ENCODE data around the gene CCDC172. TPM values are rescaled to one million over a fixed set of nuclear protein-coding genes. Genes with fewer than 3 reads are reported as not detected.

The CCDC172 gene, protein sequence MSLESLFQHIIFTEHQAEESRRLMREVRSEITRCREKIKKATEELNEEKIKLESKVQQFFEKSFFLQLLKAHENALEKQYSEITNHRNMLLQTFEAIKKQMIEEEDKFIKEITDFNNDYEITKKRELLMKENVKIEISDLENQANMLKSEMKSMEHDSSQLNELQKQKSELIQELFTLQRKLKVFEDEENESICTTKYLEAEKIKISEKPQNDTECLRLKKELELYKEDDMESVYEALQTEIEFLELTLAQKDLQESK
- total RNA-seq (2022) = not detected in 2 replicates
- Bru-seq, nascent RNA = not detected
- not detected for BruChase-seq, experiment 1, labeled RNA remaining after a 2-hour chase
- BruChase-seq, experiment 2, labeled RNA remaining after a 6-hour chase = percentile 2 among the genes with signal in this experiment
- long read RNA-seq = 0 reads

DNA sequence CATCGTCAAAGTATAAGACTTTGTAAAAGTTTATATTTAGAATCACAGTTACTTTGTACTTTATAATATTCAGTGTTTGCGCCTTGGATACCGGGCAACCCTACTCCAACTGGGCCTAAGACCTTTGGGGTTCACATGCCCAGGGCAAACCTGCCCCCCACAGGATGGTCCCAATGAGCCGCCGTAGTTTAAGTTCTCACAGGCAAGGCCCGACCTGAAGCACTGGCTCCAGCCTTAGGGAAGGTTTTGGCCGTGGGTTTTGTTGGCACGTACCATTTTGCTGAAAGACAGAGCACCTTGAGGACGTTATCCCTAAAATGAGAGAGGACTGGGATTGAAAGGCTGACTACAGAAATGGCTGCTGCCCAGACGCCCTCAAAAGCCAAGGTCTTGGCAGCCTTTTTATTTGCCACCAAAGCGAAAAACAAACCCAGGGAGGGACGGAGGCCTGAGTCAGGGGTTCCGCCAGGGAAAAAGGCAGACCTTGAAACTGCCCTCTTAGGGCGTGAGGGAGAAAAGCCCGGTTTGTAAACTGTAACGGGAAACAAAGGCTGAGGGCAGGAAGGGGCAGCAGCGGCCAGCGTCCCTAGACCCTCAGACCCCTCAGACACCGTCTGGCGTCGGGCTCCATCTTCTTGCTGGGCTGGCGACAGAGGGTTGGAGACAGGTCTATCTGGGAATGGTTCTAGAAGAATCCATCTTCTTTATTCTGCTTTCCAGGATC, at the start of gene CCDC172:
TSS of gene CCDC172 (plus strand) at position 222 of the 724 bp plus-strand sequence. CDS start 564 bp downstream, outside the sequence.
- H3K4me1 ChIP-seq = no peaks in the 10 kb centered on the region
- DNase-seq = no peak
- ChIA-PET CTCF (no interaction called here), POLR2A (no interaction called here)
- H3K36me3 ChIP-seq (ENCODE audit: control insufficient read depth, insufficient read depth, low read length) = no peaks in the 10 kb centered on the region
- no peaks in the 10 kb centered on the region for H3K9me3 Mint-ChIP-seq (ENCODE audit: unreplicated experiment)
- H3K4me3 Mint-ChIP-seq (ENCODE audit: unreplicated experiment) = no peak within 1 kb of the TSS
- intact Hi-C loops (cut with micrococcal nuclease; ENCODE audit: unreplicated experiment) = no loop called here
- no peaks in the 10 kb centered on the region for H3K4me1 Mint-ChIP-seq (ENCODE audit: low read depth, unreplicated experiment)
- no peaks in the 10 kb centered on the region for H3K27me3 ChIP-seq (replicated peaks; ENCODE audit: control insufficient read depth, insufficient read depth, low read length)
- TF ChIP-seq, protein P1, sequence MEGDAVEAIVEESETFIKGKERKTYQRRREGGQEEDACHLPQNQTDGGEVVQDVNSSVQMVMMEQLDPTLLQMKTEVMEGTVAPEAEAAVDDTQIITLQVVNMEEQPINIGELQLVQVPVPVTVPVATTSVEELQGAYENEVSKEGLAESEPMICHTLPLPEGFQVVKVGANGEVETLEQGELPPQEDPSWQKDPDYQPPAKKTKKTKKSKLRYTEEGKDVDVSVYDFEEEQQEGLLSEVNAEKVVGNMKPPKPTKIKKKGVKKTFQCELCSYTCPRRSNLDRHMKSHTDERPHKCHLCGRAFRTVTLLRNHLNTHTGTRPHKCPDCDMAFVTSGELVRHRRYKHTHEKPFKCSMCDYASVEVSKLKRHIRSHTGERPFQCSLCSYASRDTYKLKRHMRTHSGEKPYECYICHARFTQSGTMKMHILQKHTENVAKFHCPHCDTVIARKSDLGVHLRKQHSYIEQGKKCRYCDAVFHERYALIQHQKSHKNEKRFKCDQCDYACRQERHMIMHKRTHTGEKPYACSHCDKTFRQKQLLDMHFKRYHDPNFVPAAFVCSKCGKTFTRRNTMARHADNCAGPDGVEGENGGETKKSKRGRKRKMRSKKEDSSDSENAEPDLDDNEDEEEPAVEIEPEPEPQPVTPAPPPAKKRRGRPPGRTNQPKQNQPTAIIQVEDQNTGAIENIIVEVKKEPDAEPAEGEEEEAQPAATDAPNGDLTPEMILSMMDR (IDR thresholded peaks at IDR 0.05; ENCODE audit: insufficient read depth in 1 of 2, low read depth in 1 of 2, low read length in 1 of 2, severe bottlenecking in 1 of 2, unreplicated experiment in 1 of 2) = no peak
- no peaks in the 10 kb centered on the region for H3K9me3 ChIP-seq
- no peaks in the 10 kb centered on the region for H3K36me3 Mint-ChIP-seq (ENCODE audit: insufficient read depth, unreplicated experiment)
- no peak within 1 kb of the TSS for H3K4me3 ChIP-seq (ENCODE audit: low read depth, low read length)
- H3K27me3 Mint-ChIP-seq (ENCODE audit: insufficient read depth, unreplicated experiment) = peaks cover 14% of the 10 kb centered on the region
- no peak within 1 kb of the TSS for H3K27ac Mint-ChIP-seq (ENCODE audit: unreplicated experiment)
- BruUV-seq (replicated peaks) = no TSS peak

DNA sequence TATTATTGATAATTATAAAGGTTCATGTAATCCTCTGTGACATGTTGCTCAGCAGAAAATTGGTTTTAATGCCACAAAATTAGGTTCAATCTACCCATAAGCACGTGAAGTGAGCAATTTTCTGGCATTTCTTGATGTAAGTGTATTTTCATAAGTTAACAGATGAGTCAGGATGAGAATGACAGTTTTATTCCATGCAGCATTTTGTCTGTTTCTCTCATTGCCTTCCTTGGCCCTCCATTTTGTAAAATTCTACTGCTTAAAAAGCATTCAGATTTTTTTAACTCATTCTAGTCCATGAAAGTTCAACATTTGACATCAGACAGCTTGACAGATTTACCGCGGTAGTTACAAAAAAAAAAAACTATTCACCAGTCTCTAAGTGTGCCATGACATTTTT, 47.3 kb upstream of the CCDC172 start:
- H3K4me1 ChIP-seq = no peaks in the 10 kb centered on the region
- H3K27me3 ChIP-seq (replicated peaks; ENCODE audit: control insufficient read depth, insufficient read depth, low read length) = no peaks in the 10 kb centered on the region
- ChIA-PET POLR2A (no interaction called here), CTCF (no interaction called here)
- H3K36me3 ChIP-seq (ENCODE audit: control insufficient read depth, insufficient read depth, low read length) = no peaks in the 10 kb centered on the region
- H3K4me1 Mint-ChIP-seq (ENCODE audit: low read depth, unreplicated experiment) = no peaks in the 10 kb centered on the region
- H3K4me3 ChIP-seq (ENCODE audit: low read depth, low read length) = no peak overlapping the region
- intact Hi-C loops (cut with micrococcal nuclease; ENCODE audit: unreplicated experiment) = no loop called here
- no peak overlapping the region for H3K27ac Mint-ChIP-seq (ENCODE audit: unreplicated experiment)
- no peaks in the 10 kb centered on the region; the same call in 1 of the 2 replicates for H3K9me3 ChIP-seq
- no peak overlapping the region for H3K4me3 Mint-ChIP-seq (ENCODE audit: unreplicated experiment)
- peaks cover 5% of the 10 kb centered on the region for H3K27me3 Mint-ChIP-seq (ENCODE audit: insufficient read depth, unreplicated experiment)
- TF ChIP-seq, protein P1 (IDR thresholded peaks at IDR 0.05; ENCODE audit: insufficient read depth in 1 of 2, low read depth in 1 of 2, low read length in 1 of 2, severe bottlenecking in 1 of 2, unreplicated experiment in 1 of 2) = no peak
- peaks cover 9% of the 10 kb centered on the region for H3K9me3 Mint-ChIP-seq (ENCODE audit: unreplicated experiment)
- DNase-seq = no peak
- BruUV-seq (replicated peaks) = no TSS peak
- H3K36me3 Mint-ChIP-seq (ENCODE audit: insufficient read depth, unreplicated experiment) = no peaks in the 10 kb centered on the region

DNA sequence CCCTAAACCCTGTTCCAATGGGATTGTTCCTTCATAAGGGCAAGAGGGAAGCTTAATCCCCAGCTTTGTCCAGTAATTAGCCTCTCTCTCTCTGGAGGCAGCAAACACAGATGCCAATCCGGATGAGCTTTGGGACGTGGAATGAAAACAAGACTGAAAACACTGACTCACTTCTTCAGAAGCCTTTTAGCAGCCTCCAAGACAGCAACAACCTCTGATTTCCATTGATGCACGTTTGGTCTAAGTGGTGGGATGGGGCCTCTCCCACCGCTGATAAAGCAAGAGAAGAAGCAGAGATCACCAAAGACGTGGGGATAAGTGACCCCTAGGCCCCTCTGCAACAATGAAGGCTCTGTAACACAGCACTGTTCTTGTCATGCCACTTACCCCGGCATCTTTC, 45.4 kb upstream of the CCDC172 start:
- Mint-ChIP-seq H3K4me1 (ENCODE audit: low read depth, unreplicated experiment) (no peaks in the 10 kb centered on the region), H3K27ac (ENCODE audit: unreplicated experiment) (no peak overlapping the region), H3K4me3 (ENCODE audit: unreplicated experiment) (no peak overlapping the region), H3K36me3 (ENCODE audit: insufficient read depth, unreplicated experiment) (no peaks in the 10 kb centered on the region), H3K27me3 (ENCODE audit: insufficient read depth, unreplicated experiment) (peaks cover 5% of the 10 kb centered on the region), H3K9me3 (ENCODE audit: unreplicated experiment) (peaks cover 2% of the 10 kb centered on the region)
- TF ChIP-seq, protein P1 (IDR thresholded peaks at IDR 0.05; ENCODE audit: insufficient read depth in 1 of 2, low read depth in 1 of 2, low read length in 1 of 2, severe bottlenecking in 1 of 2, unreplicated experiment in 1 of 2) = no peak
- POLR2A ChIA-PET = no interaction called here
- no peaks in the 10 kb centered on the region for H3K27me3 ChIP-seq (replicated peaks; ENCODE audit: control insufficient read depth, insufficient read depth, low read length)
- CTCF ChIA-PET = no interaction called here
- no peaks in the 10 kb centered on the region for H3K4me1 ChIP-seq
- no peaks in the 10 kb centered on the region for H3K36me3 ChIP-seq (ENCODE audit: control insufficient read depth, insufficient read depth, low read length)
- no peak overlapping the region for H3K4me3 ChIP-seq (ENCODE audit: low read depth, low read length)
- BruUV-seq (replicated peaks) = no TSS peak
- H3K9me3 ChIP-seq = no peaks in the 10 kb centered on the region
- no peak for DNase-seq
- intact Hi-C loops (cut with micrococcal nuclease; ENCODE audit: unreplicated experiment) = no loop called here
